DMS114 treated with DMSO at 0.1 percent for 48 hours (cell line): Measurements from ENCODE around the gene DPCD.

Experiments
- DNase-seq: peaks from one replicate; lab custom pipeline; 2025; ENCODE audit not compliant: unreplicated experiment; lab: John Stamatoyannopoulos, UW

DPCD gene

DNA sequence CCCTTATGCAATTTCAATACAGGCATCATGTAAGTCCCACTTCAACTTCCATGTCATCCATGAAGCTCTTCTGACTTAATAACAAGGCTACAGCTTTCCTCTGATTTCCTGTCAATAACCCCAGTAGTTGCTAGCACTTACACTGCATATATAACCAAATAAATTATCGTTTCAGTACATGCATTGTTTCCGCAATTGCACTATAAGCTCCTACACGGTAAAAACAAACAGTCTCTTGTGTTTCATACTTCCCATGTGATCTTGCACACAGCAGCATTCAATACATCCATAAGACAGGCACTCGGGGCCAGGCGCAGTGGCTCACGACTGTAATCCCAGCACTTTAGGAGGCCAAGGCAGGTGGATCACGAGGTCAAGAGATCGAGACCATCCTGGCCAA, 65.4 kb downstream of the DPCD start:
- DNase-seq = no peak

DNA sequence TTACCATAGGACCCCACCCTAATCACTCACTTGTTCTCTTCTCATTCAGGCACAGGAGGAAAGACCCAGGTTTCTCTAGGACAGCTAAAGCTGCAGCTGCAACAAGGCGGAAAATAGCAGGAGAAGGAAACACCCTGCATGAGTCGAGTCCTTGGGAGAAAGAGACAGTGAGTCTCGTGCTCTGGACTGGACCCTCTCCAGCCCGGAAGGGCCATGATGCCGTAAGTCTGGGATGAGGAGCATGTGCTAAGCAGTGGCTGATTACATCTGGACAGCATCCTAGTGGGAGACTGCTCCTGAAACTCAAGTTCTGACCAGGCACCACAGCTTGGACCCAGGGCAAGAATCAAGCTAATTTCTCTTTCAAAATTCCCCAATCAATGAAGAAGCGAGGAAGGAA, 67.4 kb downstream of the DPCD start:
- DNase-seq = no peak

DNA sequence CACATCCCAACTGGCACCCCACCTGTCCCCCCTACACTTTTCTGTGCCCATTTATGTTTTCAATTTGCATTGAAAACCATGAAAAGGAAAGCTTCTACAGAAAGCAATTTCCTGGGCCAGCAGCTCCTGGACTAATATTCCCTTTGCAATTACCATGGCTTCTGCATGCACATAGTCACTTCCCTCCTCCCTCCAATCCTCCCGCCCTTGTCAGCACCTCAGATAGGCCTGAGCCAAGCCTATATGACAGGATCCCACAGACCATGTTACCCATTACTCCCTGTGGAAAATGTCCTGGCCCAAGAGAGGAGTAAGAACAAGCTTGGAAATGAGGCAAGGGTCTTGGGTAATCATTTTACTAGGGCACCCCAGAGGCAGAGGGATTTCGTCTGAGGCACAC, 68.8 kb downstream of the DPCD start:
- DNase-seq = no peak

DNA sequence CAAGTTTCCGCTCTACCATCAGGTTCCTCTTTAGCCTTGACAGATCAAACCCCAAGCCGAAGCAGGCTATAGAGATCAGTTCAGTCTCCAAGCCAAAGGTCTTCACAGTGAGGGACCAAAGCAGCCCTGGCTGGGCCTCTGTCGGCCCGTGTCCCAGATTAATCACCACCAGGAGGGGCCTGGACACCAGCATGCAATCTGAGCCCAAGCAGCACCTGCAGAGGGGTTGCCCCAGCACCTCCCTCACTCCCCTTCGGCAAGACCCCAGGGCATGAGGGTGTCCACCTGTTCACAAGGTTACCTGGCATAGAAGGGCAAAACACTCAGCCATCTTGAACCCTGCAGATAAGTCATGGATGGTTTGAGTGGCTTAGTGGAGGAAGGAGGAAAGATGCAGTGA, 70.9 kb downstream of the DPCD start:
- no peak for DNase-seq
